ENCODE data around the gene CYP4V2.
"Not testable (repeated sequence)": the region's sequence is repeated elsewhere in the genome, so short reads cannot be mapped to it uniquely, and the experiment has no call there.

Gene CYP4V2

GRCh38 chr4:186221624-186222023, 30.3 kb downstream of the CYP4V2 start:
- intact Hi-C loops (cut with DNase I) = no loop called here
- no peak for DNase-seq

- intact Hi-C loops (cut with DNase I) = no loop called here
- no peak for DNase-seq
Measured at GRCh38 chr4:186225848-186226247, 34.5 kb downstream of the CYP4V2 start.

GRCh38 chr4:186226521-186227189, 35.3 kb downstream of the CYP4V2 start:
- no peak for DNase-seq
- intact Hi-C loops (cut with DNase I) = no loop called here

GRCh38 chr4:186227221-186227620, 35.9 kb downstream of the CYP4V2 start, which contains the start of gene KLKB1:
Gene KLKB1, plus strand, starts transcription at chr4:186227507. Its CDS starts 689 bp downstream, at chr4:186228196.
- DNase-seq = no peak
- intact Hi-C loops (cut with DNase I) = no loop called here

- DNase-seq = no peak
- intact Hi-C loops (cut with DNase I) = no loop called here
Measured at GRCh38 chr4:186227744-186228513, 36.6 kb downstream of the CYP4V2 start.

- DNase-seq = no peak
- intact Hi-C loops (cut with DNase I) = no loop called here
Measured at GRCh38 chr4:186228514-186228894, 37.1 kb downstream of the CYP4V2 start.

- intact Hi-C loops (cut with DNase I) = no loop called here
- DNase-seq = no peak
Measured at GRCh38 chr4:186234367-186234766, 43.0 kb downstream of the CYP4V2 start.

GRCh38 chr4:186236126-186236525, 44.8 kb downstream of the CYP4V2 start:
- intact Hi-C loops (cut with DNase I) = no loop called here
- no peak for DNase-seq

GRCh38 chr4:186240452-186240847, 49.1 kb downstream of the CYP4V2 start:
- intact Hi-C loops (cut with DNase I) = no loop called here

GRCh38 chr4:186240848-186241491, 49.6 kb downstream of the CYP4V2 start:
- intact Hi-C loops (cut with DNase I) = no loop called here
- DNase-seq = no peak

More at GRCh38 chr4:186240452-186240847, 49.1 kb downstream of the CYP4V2 start:
- DNase-seq = no peak

- intact Hi-C loops (cut with DNase I) = no loop called here
- DNase-seq = no peak
Measured at GRCh38 chr4:186241616-186242015, 50.2 kb downstream of the CYP4V2 start.

- intact Hi-C loops (cut with DNase I); DNase-seq: not testable (repeated sequence)
Measured at GRCh38 chr4:186242031-186242430, 50.7 kb downstream of the CYP4V2 start.

GRCh38 chr4:186243331-186243730, 52.0 kb downstream of the CYP4V2 start:
- intact Hi-C loops (cut with DNase I) = no loop called here
- DNase-seq = no peak

- intact Hi-C loops (cut with DNase I) = no loop called here
- no peak for DNase-seq
Measured at GRCh38 chr4:186244835-186245234, 53.5 kb downstream of the CYP4V2 start.

- DNase-seq; intact Hi-C loops (cut with DNase I): not testable (repeated sequence)
Measured at GRCh38 chr4:186247062-186247752, 55.8 kb downstream of the CYP4V2 start.

GRCh38 chr4:186248643-186249042, 57.3 kb downstream of the CYP4V2 start:
- DNase-seq = peak in 1 of 42 donors; percentile 10
- intact Hi-C loops (cut with DNase I) = no loop called here

- intact Hi-C loops (cut with DNase I) = no loop called here
- no peak for DNase-seq
Measured at GRCh38 chr4:186249785-186250754, 58.7 kb downstream of the CYP4V2 start.

- no peak for DNase-seq
- intact Hi-C loops (cut with DNase I) = no loop called here
Measured at GRCh38 chr4:186250760-186251159, 59.4 kb downstream of the CYP4V2 start.

Data from head of caudate nucleus (tissue), 42 donors.